ES-I3 (cell line): ENCODE measurements around the gene OSBPL10.

Experiments
- H3K36me3 ChIP-seq: 2 replicates; pipeline ENCODE4 v1.6.1; 2013; ENCODE audit warnings: mild to moderate bottlenecking, low read length, control low read depth, moderate library complexity; ENCODE audit not compliant: insufficient read depth
- H3K4me1 ChIP-seq: 2 replicates; pipeline ENCODE4 v1.6.1; 2013; ENCODE audit warnings: mild to moderate bottlenecking, control low read depth, low read length; ENCODE audit not compliant: insufficient read depth
- H3K9ac ChIP-seq: 2 replicates; pipeline ENCODE4 v1.6.1; 2013; ENCODE audit warnings: low read depth, mild to moderate bottlenecking, low read length, moderate library complexity
- H3K9me3 ChIP-seq: 2 replicates; pipeline ENCODE4 v1.6.1; 2013; ENCODE audit warnings: mild to moderate bottlenecking, low read length, moderate library complexity; ENCODE audit not compliant: control insufficient read depth, insufficient read depth

The OSBPL10 gene

GRCh38 chr3:31614162-31614921 lies 366.7 kb downstream of the OSBPL10 start:
- H3K36me3 ChIP-seq = no peaks in the 10 kb centered on the region
- no peaks in the 10 kb centered on the region for H3K9me3 ChIP-seq
- H3K4me1 ChIP-seq = peaks cover 4% of the 10 kb centered on the region; the same call in 1 of the 2 replicates
- no peak overlapping the region for H3K9ac ChIP-seq

GRCh38 chr3:31613654-31614053 lies 367.4 kb downstream of the OSBPL10 start:
- Histone ChIP-seq H3K36me3 (no peaks in the 10 kb centered on the region), H3K9ac (no peak overlapping the region), H3K4me1 (peaks cover 4% of the 10 kb centered on the region; the same call in 1 of the 2 replicates)

DNA sequence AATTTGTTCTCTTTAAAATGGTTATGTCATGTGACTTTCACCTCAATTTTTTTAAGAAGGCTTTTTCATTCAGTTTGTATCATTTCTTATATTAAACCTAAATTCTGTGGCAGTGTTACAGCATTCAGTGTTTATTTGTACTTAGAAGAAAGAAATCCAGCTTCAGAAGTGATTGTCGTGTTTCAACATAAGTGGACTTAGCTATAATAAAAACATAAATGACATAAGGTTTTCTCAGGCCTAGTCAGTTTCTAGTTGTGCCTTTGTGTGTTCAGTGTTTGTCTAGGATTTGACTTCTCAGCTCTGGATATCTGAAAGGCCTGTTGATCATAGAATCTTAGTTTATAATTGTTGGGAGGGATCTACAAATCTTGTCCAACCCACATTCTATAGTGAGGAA lies 367.9 kb downstream of the OSBPL10 start:
- Histone ChIP-seq H3K9me3 (no peaks in the 10 kb centered on the region), H3K4me1 (peaks cover 4% of the 10 kb centered on the region; the same call in 1 of the 2 replicates), H3K9ac (no peak overlapping the region), H3K36me3 (no peaks in the 10 kb centered on the region)

More at GRCh38 chr3:31613654-31614053, 367.4 kb downstream of the OSBPL10 start:
- H3K9me3 ChIP-seq = no peaks in the 10 kb centered on the region
